ENCODE results near the gene CNPY1. TPM values are rescaled to one million over a fixed set of nuclear protein-coding genes. Genes with fewer than 3 reads are reported as not detected.
"Not testable (repeated sequence)": the region's sequence is repeated elsewhere in the genome, so short reads cannot be mapped to it uniquely, and the experiment has no call there.

CNPY1 gene
- not detected in 2 replicates for total RNA-seq (2014; rRNA removed; shearing (Covaris generic); ENCODE audit: low replicate concordance)

DNA sequence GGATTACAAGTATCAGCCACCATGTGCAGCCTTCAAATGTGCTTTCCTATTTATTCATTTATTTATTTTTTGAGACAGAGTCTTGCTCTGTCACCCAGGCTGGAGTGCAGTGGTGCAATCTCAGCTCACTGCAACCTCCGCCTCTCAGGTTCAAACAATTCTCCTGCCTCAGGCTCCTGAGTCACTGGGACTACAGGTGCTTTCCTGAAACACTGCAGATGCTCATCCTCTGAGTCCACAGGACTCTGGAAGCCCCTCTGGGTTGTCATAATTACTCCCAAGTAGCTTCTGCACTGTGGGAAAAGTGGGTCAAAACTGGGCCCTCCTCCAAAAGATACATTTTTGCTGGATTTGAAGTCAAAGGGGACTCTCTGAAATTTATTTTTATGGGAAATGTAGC lies at the start of gene CNPY1:
Gene CNPY1, minus strand, starts transcription at position 111 of the 400 bp plus-strand sequence. CDS start 630 bp downstream, outside the sequence.
- not testable (repeated sequence) for H3K27ac ChIP-seq (ENCODE audit: low read length); H3K36me3 ChIP-seq (ENCODE audit: insufficient read depth, low read length); H2AFZ ChIP-seq (ENCODE audit: low read length); H3K9me3 ChIP-seq (ENCODE audit: low read length); H3K4me2 ChIP-seq (ENCODE audit: low read depth, low read length, poor library complexity, severe bottlenecking); H3K4me1 ChIP-seq (ENCODE audit: low read length); DNase-seq; H3K79me2 ChIP-seq (ENCODE audit: low read length); H3K4me3 ChIP-seq (ENCODE audit: low read length); H3K9ac ChIP-seq (ENCODE audit: low read length); H3K9me2 ChIP-seq (replicated peaks; ENCODE audit: insufficient read depth, low read length); H4K20me1 ChIP-seq (ENCODE audit: insufficient read depth, low read depth, low read length); H3K27me3 ChIP-seq (ENCODE audit: low read length)

DNA sequence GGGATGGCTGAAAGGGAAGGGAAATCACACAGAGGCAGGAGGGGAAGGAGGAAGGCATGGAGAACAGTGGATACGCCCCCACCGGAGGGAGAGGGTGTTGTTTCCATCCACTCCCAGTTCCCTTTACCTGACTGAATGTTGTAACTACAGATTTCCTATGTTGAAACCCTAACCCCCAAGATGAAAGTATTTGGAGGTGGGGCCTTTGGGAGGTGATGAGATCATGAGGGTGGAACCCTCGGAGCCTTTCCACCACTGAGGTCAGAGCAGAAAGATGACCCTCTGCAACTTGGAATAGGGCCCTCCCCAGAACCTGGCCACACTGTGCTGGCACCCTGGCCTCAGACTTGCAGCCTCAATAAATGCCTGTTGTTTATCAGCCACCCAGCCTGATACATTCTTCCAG lies 48.6 kb upstream of the CNPY1 start:
- Histone ChIP-seq H3K27ac (ENCODE audit: low read length) (no peak overlapping the region), H3K27me3 (ENCODE audit: low read length) (no peaks in the 10 kb centered on the region), H3K36me3 (ENCODE audit: insufficient read depth, low read length) (no peaks in the 10 kb centered on the region), H3K9ac (ENCODE audit: low read length) (no peak overlapping the region), H3K9me3 (ENCODE audit: low read length) (no peaks in the 10 kb centered on the region), H3K9me2 (replicated peaks; ENCODE audit: insufficient read depth, low read length) (no peaks in the 10 kb centered on the region), H3K4me3 (ENCODE audit: low read length) (no peak overlapping the region), H3K4me2 (ENCODE audit: low read depth, low read length, poor library complexity, severe bottlenecking) (no peak overlapping the region), H2AFZ (ENCODE audit: low read length) (no peak overlapping the region), H4K20me1 (ENCODE audit: insufficient read depth, low read depth, low read length) (no peaks in the 10 kb centered on the region), H3K4me1 (ENCODE audit: low read length) (peaks cover 6% of the 10 kb centered on the region), H3K79me2 (ENCODE audit: low read length) (no peaks in the 10 kb centered on the region)
- DNase-seq = no peak

DNA sequence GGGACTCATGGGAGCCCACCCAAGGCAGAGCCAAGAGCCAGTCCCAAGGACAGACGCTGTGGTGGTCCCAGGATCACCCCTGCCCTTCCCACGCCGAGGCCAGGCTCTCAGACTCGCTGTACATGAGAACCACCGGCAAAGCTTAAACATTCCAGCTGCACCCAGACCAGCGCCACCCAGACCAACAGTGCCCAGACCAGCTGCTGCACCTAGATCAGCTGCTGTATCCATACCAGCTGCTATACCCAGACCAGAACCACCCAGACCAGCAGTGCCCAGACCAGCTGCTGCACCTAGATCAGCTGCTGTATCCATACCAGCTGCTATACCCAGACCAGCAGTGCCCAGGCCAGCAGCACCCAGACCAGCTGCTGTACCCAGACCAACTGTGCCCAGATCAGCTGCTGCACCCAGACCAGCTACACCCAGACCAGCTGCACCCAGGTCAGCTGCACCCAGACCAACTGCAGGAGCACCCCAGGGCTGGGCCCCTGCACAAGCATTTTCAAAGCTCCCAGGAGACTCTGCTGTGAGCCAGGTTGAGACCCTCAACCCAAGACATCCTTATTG lies 47.9 kb upstream of the CNPY1 start:
- no peak overlapping the region for H3K4me3 ChIP-seq (ENCODE audit: low read length)
- no peaks in the 10 kb centered on the region for H4K20me1 ChIP-seq (ENCODE audit: insufficient read depth, low read depth, low read length)
- no peaks in the 10 kb centered on the region for H3K27me3 ChIP-seq (ENCODE audit: low read length)
- H3K4me2 ChIP-seq (ENCODE audit: low read depth, low read length, poor library complexity, severe bottlenecking) = no peak overlapping the region
- H3K4me1 ChIP-seq (ENCODE audit: low read length) = peaks cover 6% of the 10 kb centered on the region
- no peaks in the 10 kb centered on the region for H3K9me2 ChIP-seq (replicated peaks; ENCODE audit: insufficient read depth, low read length)
- H3K36me3 ChIP-seq (ENCODE audit: insufficient read depth, low read length) = no peaks in the 10 kb centered on the region
- no peak for DNase-seq
- no peak overlapping the region for H2AFZ ChIP-seq (ENCODE audit: low read length)
- H3K9me3 ChIP-seq (ENCODE audit: low read length) = no peaks in the 10 kb centered on the region
- no peak overlapping the region for H3K9ac ChIP-seq (ENCODE audit: low read length)
- H3K79me2 ChIP-seq (ENCODE audit: low read length) = no peaks in the 10 kb centered on the region
- H3K27ac ChIP-seq (ENCODE audit: low read length) = no peak overlapping the region

DNA sequence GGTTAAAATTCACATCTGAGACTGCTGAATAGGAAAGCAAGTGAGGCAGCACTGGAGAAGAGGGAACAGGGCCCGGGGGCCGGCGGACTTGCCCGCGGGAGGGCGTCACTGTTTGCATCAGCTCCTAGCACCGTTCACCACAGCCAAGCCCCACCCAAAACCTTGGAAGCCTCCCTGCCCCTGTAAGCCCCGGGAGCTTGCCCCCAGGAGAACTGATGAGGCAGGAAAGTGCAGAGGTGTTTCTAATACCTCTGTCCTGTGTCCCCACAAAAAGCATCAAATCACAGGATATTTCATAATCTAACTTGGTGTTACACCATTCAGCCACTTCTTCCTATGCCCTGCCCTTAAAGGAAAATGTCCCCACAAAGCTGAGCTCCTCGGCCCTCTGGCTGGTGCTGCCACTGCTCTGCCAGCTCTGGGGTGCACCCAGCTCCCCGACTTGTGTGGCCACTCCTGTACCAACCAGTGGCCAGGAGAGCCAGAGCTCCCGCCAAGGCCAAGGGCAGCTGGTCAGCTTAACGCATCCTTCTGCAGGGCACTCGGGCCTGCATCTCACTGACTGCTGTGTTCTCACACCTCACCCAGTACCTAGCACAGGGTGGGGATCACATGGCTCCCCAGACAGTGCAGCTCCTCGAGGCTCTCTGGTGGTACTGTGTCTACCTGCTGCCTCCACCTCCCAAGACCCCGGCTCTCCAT lies 47.3 kb upstream of the CNPY1 start:
- peaks cover 6% of the 10 kb centered on the region for H3K4me1 ChIP-seq (ENCODE audit: low read length)
- no peaks in the 10 kb centered on the region for H3K36me3 ChIP-seq (ENCODE audit: insufficient read depth, low read length)
- H3K9me3 ChIP-seq (ENCODE audit: low read length) = no peaks in the 10 kb centered on the region
- H3K4me2 ChIP-seq (ENCODE audit: low read depth, low read length, poor library complexity, severe bottlenecking) = no peak overlapping the region
- no peak overlapping the region for H2AFZ ChIP-seq (ENCODE audit: low read length)
- H3K9ac ChIP-seq (ENCODE audit: low read length) = no peak overlapping the region
- no peaks in the 10 kb centered on the region for H3K79me2 ChIP-seq (ENCODE audit: low read length)
- H3K9me2 ChIP-seq (replicated peaks; ENCODE audit: insufficient read depth, low read length) = no peaks in the 10 kb centered on the region
- H3K27me3 ChIP-seq (ENCODE audit: low read length) = no peaks in the 10 kb centered on the region
- DNase-seq = no peak
- no peaks in the 10 kb centered on the region for H4K20me1 ChIP-seq (ENCODE audit: insufficient read depth, low read depth, low read length)
- no peak overlapping the region for H3K4me3 ChIP-seq (ENCODE audit: low read length)
- no peak overlapping the region for H3K27ac ChIP-seq (ENCODE audit: low read length)

DNA sequence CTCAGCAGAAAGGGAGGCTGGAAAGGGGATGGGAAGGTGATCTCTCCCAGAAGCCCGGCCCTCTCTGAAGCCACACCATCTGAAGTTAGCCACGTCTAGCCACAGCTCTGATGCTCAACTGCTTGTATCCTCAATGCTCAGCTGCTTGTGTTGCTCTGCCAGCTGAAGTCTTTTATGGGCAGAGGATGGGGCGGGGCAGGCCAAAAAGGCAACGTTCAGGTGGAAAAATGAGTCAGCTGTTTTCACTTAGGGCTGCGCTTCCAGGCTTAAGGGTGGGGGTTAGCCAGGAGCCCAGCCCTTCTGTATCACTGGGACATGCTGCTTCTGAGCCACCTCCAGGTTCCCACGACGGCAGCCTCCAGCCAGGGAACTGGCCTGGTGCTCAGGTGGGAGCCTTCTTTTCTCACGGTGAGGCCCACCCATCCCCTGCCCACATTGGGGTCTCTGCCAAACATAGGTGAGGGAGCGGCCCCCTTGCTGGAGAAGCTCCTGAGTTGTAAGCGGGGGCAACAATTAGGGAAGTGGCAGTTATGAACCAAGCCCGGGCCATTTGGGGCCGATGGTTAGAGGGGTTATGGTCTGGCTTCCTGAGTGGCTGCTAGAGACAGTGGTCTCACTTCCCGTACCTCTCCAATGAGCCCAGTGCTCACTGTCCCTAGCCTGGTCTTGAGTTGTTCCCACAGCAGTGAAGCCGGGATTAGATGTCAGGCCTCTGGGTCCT lies 44.9 kb upstream of the CNPY1 start:
- Histone ChIP-seq H3K4me2 (ENCODE audit: low read depth, low read length, poor library complexity, severe bottlenecking) (no peak overlapping the region), H3K9me3 (ENCODE audit: low read length) (no peaks in the 10 kb centered on the region), H2AFZ (ENCODE audit: low read length) (no peak overlapping the region), H3K4me1 (ENCODE audit: low read length) (peaks cover under 1% of the 10 kb centered on the region; the same call in 1 of the 2 replicates), H3K27ac (ENCODE audit: low read length) (no peak overlapping the region), H3K36me3 (ENCODE audit: insufficient read depth, low read length) (no peaks in the 10 kb centered on the region), H3K79me2 (ENCODE audit: low read length) (no peaks in the 10 kb centered on the region), H4K20me1 (ENCODE audit: insufficient read depth, low read depth, low read length) (no peaks in the 10 kb centered on the region), H3K27me3 (ENCODE audit: low read length) (no peaks in the 10 kb centered on the region), H3K9me2 (replicated peaks; ENCODE audit: insufficient read depth, low read length) (no peaks in the 10 kb centered on the region), H3K4me3 (ENCODE audit: low read length) (no peak overlapping the region), H3K9ac (ENCODE audit: low read length) (no peak overlapping the region)
- no peak for DNase-seq

DNA sequence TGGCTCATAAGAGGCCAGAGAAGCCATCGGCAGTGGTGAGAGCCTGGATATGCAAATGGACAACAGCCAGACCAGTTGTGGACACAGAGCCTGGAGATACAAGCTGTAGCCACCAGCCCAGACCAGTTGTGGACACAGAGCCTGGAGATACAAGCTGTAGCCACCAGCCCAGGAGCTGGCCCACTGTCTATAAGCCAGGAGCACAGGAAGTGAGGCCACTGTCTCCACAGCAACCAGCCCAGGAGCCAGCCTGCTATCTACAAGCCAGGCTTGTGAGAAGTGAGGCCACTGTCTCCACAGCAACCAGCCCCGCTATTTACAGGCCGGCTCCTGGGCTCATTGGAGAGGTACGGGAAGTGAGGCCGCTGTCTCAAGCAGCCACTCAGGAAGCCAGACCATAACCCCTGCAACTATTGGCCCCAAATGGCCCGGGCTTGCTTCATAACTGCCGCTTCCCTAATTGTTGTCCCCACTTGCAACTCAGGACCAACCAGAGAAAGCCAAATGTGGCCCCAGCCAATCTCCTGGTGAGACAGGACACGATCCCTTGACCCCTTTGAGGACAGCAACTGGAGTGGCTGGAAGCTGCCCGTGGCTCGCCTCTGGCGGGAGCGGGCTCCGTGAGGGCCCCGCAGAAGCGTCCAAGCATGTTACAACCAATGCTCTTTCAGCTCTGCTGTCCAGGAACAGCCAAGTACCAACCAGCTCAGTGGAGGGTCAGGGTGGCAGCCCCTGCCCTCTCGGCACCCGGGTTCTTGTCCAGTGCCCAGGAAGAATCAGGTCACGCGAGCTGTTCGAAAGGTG lies 44.1 kb upstream of the CNPY1 start:
- Histone ChIP-seq H3K9me2 (replicated peaks; ENCODE audit: insufficient read depth, low read length) (no peaks in the 10 kb centered on the region), H3K9me3 (ENCODE audit: low read length) (no peaks in the 10 kb centered on the region), H3K4me3 (ENCODE audit: low read length) (no peak overlapping the region), H3K27ac (ENCODE audit: low read length) (no peak overlapping the region), H3K9ac (ENCODE audit: low read length) (no peak overlapping the region), H3K4me2 (ENCODE audit: low read depth, low read length, poor library complexity, severe bottlenecking) (no peak overlapping the region), H3K36me3 (ENCODE audit: insufficient read depth, low read length) (no peaks in the 10 kb centered on the region), H2AFZ (ENCODE audit: low read length) (no peak overlapping the region), H3K4me1 (ENCODE audit: low read length) (no peaks in the 10 kb centered on the region), H3K79me2 (ENCODE audit: low read length) (no peaks in the 10 kb centered on the region), H4K20me1 (ENCODE audit: insufficient read depth, low read depth, low read length) (no peaks in the 10 kb centered on the region), H3K27me3 (ENCODE audit: low read length) (no peaks in the 10 kb centered on the region)
- DNase-seq = no peak

DNA sequence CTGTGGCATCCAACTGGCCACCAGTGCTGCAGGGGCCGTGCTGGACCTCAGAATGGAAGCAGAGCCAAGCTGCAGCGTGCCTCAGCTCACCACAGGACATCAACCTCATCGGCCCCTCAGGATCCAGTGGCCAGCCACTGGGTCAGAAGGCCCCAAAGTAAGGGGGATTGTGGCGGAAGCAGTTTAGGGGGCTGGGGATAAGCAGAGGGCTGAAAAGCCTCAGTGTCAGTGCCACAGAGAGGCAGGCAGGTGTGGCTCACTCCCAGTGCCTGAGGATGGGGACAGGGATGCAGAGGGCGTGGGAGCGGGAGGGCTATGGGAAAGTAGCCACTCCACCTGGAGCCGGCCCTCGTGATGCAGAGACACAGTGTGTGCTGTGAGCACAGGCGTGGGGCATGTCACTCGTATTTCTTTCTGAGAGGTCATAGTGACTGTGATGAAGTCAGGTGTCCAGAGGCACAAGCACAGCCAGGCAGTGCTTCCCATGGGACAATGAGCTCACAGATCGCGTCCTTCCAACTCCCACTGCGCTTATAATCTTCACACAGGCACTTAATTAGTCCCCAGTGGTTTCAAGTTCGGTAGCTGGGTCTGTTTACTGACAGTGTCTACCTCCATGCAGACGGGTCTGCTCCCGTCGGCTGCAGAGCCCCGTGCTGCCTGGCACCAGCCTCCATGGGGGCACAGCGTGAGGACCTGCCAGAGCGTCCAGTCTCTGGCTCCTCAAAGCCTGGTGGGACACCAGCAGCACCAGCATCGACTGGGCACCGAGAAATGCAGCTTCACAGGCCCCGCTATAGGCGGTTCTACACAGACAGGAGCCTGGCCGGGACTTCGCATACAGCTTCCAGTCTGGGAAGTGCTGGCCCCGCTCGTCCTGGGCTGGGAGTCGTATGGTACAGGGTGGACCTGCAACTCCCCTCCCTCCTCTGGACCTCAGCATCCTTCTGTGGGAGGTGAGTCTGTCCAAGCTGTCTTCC lies 42.9 kb upstream of the CNPY1 start:
- no peak overlapping the region for H3K4me2 ChIP-seq (ENCODE audit: low read depth, low read length, poor library complexity, severe bottlenecking)
- no peaks in the 10 kb centered on the region for H3K36me3 ChIP-seq (ENCODE audit: insufficient read depth, low read length)
- H3K27ac ChIP-seq (ENCODE audit: low read length) = no peak overlapping the region
- H3K4me1 ChIP-seq (ENCODE audit: low read length) = no peaks in the 10 kb centered on the region
- no peak overlapping the region for H3K9ac ChIP-seq (ENCODE audit: low read length)
- H3K79me2 ChIP-seq (ENCODE audit: low read length) = no peaks in the 10 kb centered on the region
- no peak overlapping the region for H2AFZ ChIP-seq (ENCODE audit: low read length)
- no peaks in the 10 kb centered on the region for H3K9me2 ChIP-seq (replicated peaks; ENCODE audit: insufficient read depth, low read length)
- H4K20me1 ChIP-seq (ENCODE audit: insufficient read depth, low read depth, low read length) = no peaks in the 10 kb centered on the region
- no peaks in the 10 kb centered on the region for H3K9me3 ChIP-seq (ENCODE audit: low read length)
- H3K4me3 ChIP-seq (ENCODE audit: low read length) = no peak overlapping the region
- no peaks in the 10 kb centered on the region for H3K27me3 ChIP-seq (ENCODE audit: low read length)
- DNase-seq = no peak
